ENCODE measurements around the gene MOGAT3. TPM values are rescaled to one million over a fixed set of nuclear protein-coding genes. Genes with fewer than 3 reads are reported as not detected.

MOGAT3 gene
- total RNA-seq, 1 experiment from 2014 or later: not detected

- Histone ChIP-seq H3K4me1 (replicated peaks; ENCODE audit: insufficient read depth) (peaks cover 28% of the 10 kb centered on the region), H3F3A (ENCODE audit: insufficient read depth, low read depth) (peaks cover 17% of the 10 kb centered on the region; the same call in 1 of the 2 replicates), H3K36me3 (ENCODE audit: low read depth) (no peaks in the 10 kb centered on the region), H3K4me3 (no peak overlapping the region), H3K9me3 (ENCODE audit: insufficient read depth, low read depth) (no peaks in the 10 kb centered on the region), H2AFZ (no peak overlapping the region), H3K27ac (no peak overlapping the region), H4K20me1 (ENCODE audit: insufficient read depth) (peaks cover 7% of the 10 kb centered on the region; the same call in 1 of the 2 replicates), H3K9me2 (ENCODE audit: insufficient read depth) (no peaks in the 10 kb centered on the region), H3K4me2 (no peak overlapping the region), H3K79me2 (ENCODE audit: low read depth) (peaks cover 6% of the 10 kb centered on the region; the same call in 1 of the 2 replicates), H3K27me3 (ENCODE audit: insufficient read depth, low read depth) (peaks cover 50% of the 10 kb centered on the region)
- CTCF ChIA-PET: interaction anchor here (0.6 kb wide), 1 partner anchor 448 kb away, joined by 4 read pairs; no protein-coding TSS in a partner anchor
- DNase-seq: no peak
- intact Hi-C loops (cut with micrococcal nuclease; ENCODE audit: unreplicated experiment): no loop called here
- POLR2A ChIA-PET (ENCODE audit: unreplicated experiment): no interaction called here
- no peak for TF ChIP-seq CTCF (conservative IDR thresholded peaks at IDR 0.05)
- TF ChIP-seq EZH2 (IDR thresholded peaks at IDR 0.05; ENCODE audit: low read depth): no peak
- BruUV-seq (replicated peaks): no TSS peak
Observed at GRCh38 chr7:101167645-101168411, 33.0 kb downstream of the MOGAT3 start.

GRCh38 chr7:101166909-101167644 lies 33.8 kb downstream of the MOGAT3 start:
- POLR2A ChIA-PET (ENCODE audit: unreplicated experiment): interaction anchor here (0.6 kb wide), 1 partner anchor 336 kb away, joined by 4 read pairs; no protein-coding TSS in a partner anchor
- no TSS peak for BruUV-seq (replicated peaks)

More at GRCh38 chr7:101166909-101167644, 33.8 kb downstream of the MOGAT3 start:
- Histone ChIP-seq H4K20me1 (ENCODE audit: insufficient read depth) (peaks cover 7% of the 10 kb centered on the region; the same call in 1 of the 2 replicates), H3K27me3 (ENCODE audit: insufficient read depth, low read depth) (peaks cover 43% of the 10 kb centered on the region), H3K4me1 (replicated peaks; ENCODE audit: insufficient read depth) (peaks cover 30% of the 10 kb centered on the region), H3K27ac (no peak overlapping the region), H3F3A (ENCODE audit: insufficient read depth, low read depth) (peaks cover 24% of the 10 kb centered on the region), H3K9me2 (ENCODE audit: insufficient read depth) (no peaks in the 10 kb centered on the region), H3K36me3 (ENCODE audit: low read depth) (no peaks in the 10 kb centered on the region), H3K79me2 (ENCODE audit: low read depth) (peaks cover 6% of the 10 kb centered on the region; the same call in 1 of the 2 replicates), H3K4me3 (no peak overlapping the region), H3K4me2 (no peak overlapping the region), H2AFZ (no peak overlapping the region), H3K9me3 (ENCODE audit: insufficient read depth, low read depth) (no peaks in the 10 kb centered on the region)
- intact Hi-C loops (cut with micrococcal nuclease; ENCODE audit: unreplicated experiment): no loop called here
- TF ChIP-seq EZH2 (IDR thresholded peaks at IDR 0.05; ENCODE audit: low read depth) (no peak), CTCF (conservative IDR thresholded peaks at IDR 0.05) (no peak)
- CTCF ChIA-PET: interaction anchor here (0.6 to 0.7 kb wide), 2 partner anchors 39 to 124 kb away, joined by 8 to 11 read pairs; no protein-coding TSS in a partner anchor
- no peak for DNase-seq
